GM19099 (cell line): ENCODE data around the gene B4GALT5.

ENCODE experiments used
- POLR2A ChIP-seq: IDR thresholded peaks from 3 replicates; pipeline ENCODE4 v1.6.1; 2011; ENCODE audit warnings: low read depth; ENCODE audit not compliant: insufficient read length; ENCODE audit errors: extremely low read depth

The B4GALT5 gene

DNA sequence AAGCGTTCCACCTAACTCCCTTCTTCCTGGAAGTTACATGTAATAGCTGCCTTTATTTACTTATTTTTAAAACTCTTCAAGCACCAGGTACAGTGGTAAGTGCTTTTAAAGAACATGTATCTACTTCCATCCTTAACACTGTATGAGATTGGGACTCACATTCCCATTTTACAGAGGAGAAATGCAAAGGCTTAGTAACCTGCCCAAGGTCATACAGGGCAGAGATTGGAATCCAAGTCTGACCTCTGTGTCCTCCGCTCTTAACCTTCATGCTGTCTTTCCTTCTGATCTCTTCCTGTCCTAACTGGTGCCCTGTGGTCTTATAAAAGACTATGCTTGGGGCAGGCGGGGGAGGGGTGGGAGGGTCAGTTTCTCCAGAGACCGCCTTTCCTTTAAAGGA is 1.6 kb downstream of the B4GALT5 start:
- no peak for TF ChIP-seq POLR2A

DNA sequence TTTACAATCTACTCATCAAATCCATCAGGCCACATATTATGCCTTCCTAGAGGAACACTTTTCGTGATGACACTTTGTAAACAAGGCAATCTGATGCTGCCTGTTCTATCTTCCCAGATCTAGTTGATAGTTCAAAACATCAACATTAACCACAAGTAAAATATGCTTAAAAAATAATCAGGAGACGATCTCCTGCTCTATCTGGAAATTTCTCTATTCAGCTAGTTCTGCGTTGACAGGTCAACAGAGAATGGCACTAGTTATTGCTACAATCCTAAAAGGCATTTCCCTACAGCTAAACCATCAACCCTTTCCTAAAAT is 2.1 kb downstream of the B4GALT5 start:
- no peak for TF ChIP-seq POLR2A

DNA sequence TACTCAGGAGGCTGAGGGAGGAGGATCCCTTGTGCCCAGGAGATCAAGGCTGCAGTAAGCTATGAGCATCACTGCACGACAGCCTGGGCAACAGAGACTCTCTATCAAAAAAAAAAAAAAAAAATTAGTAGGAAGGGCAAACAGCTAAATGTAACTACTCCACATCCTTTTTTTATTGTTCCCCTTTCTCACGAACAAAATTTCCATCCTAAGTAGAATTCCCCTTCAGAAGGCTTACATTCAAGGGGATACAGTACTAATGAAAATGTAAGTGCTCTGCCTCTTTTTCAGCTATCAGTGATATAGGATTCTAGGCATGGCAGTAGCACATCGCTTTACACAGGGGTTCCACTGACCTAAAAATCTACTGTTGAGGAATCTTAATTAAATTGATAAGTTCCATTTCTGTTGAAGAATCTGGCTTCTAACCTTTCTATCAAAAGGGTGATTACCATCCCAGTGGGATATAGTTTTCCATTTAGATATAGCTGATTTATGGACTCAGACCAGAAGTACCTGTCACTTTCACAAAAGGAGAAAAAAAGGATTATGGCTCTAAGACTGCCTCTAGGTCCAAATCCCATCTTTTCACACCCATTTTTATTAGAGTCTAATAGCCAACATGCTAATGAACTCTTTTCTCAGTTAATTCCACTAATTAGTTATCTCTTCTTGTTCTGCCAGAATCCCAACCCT is 2.6 kb downstream of the B4GALT5 start:
- no peak for TF ChIP-seq POLR2A

DNA sequence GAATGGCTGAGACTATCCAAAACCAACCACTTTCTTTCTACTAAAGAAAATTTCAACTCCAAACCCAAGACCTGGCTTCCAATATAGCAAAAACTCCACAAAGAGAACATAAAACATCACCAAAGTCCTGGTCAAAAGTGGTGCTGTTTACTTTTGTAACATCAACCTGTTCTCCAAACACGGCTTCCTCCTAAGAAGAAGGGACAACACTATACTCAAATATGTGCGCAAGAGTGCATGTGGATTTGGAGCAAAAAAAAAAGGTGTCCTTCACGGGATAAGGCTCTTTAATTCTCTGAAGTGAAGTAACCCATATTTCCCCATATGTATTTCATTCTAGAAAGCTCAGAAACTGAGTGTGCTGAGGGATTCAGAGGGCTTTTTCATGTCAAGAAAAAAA is 6.6 kb downstream of the B4GALT5 start:
- no peak for TF ChIP-seq POLR2A

DNA sequence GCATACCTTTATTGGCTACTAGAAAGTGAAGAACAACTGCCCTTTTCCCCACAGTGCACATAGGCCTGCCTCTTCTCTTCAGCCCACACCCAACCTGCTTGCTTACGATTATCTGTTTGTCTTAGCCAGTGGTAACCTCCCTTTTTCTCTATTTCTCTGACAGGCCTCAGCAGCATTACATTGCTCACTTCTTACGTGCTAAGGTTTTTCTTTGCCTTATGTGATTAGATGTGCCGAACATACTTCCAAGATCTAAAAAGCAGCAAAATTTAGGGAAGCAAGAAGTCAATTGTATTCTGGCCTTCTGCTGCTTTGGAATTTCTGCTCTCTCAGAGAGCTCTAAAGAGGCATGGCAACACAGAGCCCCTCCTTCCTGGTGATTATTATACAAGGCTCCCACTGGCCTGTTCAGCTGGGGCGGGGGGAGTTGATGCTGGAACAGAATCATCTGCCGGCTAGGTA is 7.0 kb downstream of the B4GALT5 start:
- TF ChIP-seq POLR2A: no peak

DNA sequence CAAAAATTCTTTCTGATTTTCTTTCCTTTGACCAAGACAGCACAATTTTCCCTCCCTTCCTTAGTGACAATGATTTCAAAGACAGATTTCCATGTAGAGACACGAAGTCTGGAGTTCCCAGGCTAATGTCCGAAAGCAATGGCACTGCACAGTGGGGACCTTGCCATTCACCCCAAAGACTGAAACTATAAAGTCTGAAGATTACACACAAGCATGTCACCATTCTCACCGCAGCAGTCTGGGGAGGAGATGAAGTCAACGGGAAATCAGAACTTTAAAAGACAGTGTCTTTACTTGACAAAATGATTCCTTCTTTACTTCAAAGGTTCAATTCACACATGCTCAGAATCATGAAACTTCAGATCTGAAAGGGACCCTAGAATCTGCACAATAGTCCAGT is 8.3 kb downstream of the B4GALT5 start:
- TF ChIP-seq POLR2A: no peak

DNA sequence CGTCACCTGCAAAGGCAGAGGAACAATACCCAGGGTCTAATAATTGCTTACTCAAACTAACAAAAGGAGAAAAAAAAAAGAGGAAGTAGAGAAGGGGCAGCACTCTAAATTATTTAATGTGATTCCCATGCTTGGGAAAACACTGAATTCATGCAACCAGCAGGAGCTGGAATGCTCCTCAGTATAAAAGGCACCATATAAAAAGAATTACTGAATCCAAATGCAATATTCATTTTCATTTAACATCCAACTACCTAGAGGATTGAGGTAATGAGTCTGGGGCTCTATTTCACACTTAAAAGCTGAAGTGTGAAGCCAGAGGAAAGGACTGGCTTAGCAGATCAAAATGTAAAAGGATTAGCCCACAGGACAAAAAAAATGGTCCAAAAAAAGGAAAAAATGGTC is 8.7 kb downstream of the B4GALT5 start:
- TF ChIP-seq POLR2A: no peak

DNA sequence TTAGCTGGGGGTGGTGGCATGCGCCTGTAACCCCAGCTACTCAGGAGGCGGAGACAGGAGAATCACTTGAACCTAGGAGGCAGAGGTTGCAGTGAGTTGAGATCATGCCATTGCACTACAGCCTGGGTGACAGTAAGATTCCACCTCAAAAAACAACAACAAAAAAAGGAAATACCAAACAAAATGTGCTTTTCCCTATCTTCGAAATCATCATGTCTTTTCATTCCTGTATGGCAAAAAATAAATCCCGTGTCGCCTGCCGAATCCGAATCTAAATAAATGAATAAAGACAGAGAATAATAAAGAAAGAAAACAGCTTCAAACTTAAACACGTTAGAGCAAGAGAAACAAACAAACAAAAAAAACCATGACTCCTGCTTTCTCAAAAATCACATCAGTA is 11.8 kb downstream of the B4GALT5 start:
- TF ChIP-seq POLR2A: no peak

DNA sequence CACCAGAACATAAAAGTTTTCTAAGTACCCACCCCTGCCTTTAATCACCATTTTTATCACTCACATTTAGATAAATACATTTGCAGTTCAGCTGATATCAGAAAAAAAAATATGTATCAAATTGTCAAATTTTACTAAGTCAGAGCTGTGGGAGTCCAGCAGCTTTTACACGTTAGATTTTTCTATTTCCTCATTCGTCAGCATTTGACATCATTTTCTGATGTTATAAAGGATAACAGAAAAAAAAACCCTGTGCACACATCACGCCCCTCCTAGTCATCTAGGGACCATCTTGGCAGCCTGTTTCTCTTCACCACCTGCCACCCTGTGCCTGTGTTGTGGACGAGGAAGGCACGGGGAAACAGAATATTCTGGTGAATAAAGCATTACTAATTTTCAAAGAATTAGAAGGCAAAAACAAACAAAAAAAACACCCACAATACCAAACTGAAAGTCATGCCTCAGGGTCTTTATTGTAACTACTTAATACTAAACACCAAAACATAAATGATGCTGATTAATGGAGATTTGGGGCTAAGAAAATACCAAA is 12.4 kb downstream of the B4GALT5 start:
- no peak for TF ChIP-seq POLR2A

DNA sequence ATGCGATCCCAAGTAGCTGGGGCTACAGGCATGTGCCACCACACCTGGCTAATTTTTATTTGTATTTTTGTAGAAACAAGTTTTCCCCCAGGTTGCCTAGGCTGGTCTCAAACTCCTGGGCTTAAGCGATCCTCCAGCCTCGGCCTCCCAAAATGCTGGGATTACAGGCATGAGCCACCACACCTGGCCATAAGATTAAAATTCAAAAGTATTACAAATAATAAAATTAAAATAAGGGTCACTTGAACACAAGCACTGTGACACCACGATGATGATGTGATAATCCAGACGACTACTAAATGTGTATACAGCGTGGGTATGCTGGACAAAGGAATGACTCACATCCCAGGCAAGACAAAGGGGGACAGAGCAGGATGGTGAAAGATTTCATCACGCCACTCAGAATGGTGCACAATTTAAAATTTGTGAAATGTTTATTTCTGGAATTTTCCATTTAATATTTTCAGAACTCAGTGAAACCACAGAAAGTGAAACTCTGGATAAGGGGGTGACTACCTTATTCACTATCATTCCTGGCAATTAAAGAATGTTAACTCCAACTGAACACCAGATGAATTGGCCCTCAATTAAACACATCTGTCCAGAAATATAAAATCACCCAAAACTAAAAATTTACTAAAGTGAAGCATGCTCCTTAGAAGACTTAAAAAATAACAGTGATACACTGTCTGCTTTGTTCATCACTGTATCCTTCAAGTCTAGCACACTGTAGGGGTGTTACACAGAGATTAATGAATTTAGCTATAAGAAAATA is 13.1 kb downstream of the B4GALT5 start:
- no peak for TF ChIP-seq POLR2A

DNA sequence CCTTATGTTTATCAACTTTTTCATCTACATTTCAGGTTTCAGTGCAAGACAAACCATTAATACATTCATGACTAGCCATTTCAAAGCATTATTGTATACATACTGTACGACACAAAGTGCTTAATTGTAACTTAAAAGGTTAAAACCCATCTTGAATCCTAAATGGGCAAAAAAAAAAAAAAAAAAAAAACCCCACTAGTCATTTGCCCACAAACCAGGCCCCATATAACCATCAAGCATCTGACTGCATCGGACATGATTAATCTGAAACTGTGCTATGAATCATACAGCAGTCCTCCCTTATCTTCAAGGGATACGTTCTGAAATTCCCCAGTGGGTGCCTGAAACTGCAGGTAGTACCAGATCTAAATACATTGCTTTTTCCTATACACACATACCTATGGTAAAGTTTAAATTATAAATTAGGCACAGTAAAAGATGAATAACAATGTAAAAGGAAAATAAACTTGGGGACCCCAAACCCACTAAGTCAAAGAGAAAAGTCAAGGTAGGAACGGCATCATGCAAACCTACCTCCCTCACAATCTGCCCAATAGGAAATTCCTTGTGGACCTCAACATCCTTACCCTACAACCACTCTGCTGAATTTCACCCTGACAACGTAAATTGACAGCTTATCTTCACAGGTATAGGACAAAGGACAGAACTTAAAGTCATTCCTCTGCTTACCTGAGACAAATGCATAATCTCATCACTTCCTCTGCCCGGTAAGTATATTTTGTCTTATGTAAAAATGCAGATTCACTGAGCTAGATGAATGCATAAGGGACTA is 14.3 kb downstream of the B4GALT5 start:
- TF ChIP-seq POLR2A: no peak

DNA sequence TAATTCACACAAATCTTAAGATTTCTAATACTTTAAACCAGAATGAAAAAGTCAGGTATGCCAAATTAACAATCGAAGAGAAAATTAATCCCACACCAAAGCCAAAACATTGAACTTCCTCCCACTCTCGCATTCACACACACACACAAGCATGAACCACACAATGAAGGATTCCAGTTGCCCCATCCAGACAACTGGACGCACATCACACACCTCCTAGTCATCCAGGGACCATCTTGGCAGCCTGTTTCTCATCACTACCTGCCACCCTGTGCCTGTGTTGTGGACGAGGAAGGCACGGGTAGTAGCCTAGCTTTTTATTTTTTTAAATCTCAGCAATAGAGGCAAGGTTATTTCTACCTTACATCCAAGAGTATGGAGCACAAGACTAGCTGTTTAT is 15.2 kb downstream of the B4GALT5 start:
- TF ChIP-seq POLR2A: no peak

DNA sequence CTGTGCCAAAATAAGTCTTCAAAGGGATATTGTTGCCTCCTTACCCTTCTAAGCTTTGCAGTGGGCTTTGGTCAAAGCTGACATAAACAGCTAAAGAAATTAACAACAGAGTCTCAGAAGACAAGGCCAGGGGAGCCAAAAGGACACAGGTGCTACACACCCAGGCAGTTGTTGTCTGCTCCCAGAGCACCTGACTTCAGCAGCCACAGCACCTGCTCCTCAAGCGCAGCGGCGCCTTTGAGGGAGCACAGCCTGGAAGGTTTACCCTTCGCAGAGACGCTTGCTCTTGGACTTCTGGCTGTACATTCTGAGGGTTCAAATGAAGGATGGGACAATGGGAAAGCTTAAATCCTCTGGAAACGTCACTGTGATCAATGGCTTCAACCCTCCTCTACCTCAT is 16.6 kb downstream of the B4GALT5 start:
- no peak for TF ChIP-seq POLR2A

DNA sequence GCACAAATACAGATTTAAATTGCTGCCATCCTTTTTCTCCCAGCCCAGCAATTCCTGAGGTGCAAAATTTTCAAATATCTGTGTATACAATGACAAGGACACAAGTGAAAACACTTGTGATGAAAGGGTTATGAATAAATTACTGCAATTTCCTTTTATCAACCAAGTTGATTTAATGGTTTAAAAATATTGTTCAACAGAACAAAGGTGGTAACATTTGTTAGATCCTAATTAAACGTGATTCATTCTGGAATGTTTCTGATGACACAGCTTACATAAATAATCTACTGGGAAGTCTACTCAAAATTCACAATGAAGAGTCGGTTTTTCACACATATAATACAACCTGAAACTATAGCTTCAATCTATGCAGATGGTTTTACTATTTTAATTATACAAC is 17.1 kb downstream of the B4GALT5 start:
- no peak for TF ChIP-seq POLR2A

DNA sequence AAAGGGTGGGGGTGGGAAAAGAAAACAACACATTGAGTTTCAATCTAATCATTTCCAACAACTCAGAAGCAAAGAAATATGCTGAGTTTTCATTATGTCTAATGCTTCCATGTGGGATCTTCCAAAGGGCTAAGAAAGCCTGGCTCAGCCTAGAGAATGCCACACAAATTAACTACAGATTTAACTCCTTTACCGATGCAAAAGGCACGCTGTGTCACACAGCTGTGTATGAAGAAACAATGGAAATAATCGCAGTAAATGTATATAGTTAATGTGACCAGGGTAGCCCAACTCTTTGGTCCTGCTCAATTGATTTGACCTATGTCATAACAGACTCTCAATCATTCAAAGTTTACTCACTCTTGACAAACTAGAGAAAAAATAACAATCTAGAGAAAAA is 17.8 kb downstream of the B4GALT5 start:
- TF ChIP-seq POLR2A: no peak
